WERI-Rb-1 (cell line): ENCODE data around the gene ARHGAP26.

Source experiments
- DNase-seq: peaks from one replicate; pipeline ENCODE4 v3.0.0-alpha.2; 2020
- H3K27ac ChIP-seq: fragments of 250-450 bp; sonication (Bioruptor Pico); 2 replicates; pipeline ENCODE4 v1.5.1; 2020; ENCODE audit warnings: mild to moderate bottlenecking, moderate library complexity
- H3K27me3 ChIP-seq: fragments of 250-450 bp; sonication (Bioruptor Pico); 2 replicates; pipeline ENCODE4 v1.5.1; 2021; ENCODE audit warnings: mild to moderate bottlenecking, low read depth, moderate library complexity; ENCODE audit not compliant: insufficient read depth, severe bottlenecking
- H3K36me3 ChIP-seq: fragments of 250-450 bp; sonication (Bioruptor Pico); 2 replicates; pipeline ENCODE4 v1.5.1; 2020; ENCODE audit warnings: mild to moderate bottlenecking, moderate library complexity
- H3K4me3 ChIP-seq: 2 replicates; pipeline ENCODE4 v1.5.1; 2011; ENCODE audit warnings: low read depth, mild to moderate bottlenecking, control low read depth, low read length
- H3K9me3 ChIP-seq: fragments of 250-450 bp; sonication (Bioruptor Pico); 2 replicates; pipeline ENCODE4 v1.5.1; 2021; ENCODE audit warnings: mild to moderate bottlenecking, moderate library complexity; ENCODE audit not compliant: severe bottlenecking
- TF ChIP-seq, protein P1 (sequence below): IDR thresholded peaks from 2 replicates; pipeline ENCODE4 v1.5.1; 2011; ENCODE audit warnings: low read depth, mild to moderate bottlenecking, control low read depth, inconsistent platforms, low read length

Gene ARHGAP26

DNA sequence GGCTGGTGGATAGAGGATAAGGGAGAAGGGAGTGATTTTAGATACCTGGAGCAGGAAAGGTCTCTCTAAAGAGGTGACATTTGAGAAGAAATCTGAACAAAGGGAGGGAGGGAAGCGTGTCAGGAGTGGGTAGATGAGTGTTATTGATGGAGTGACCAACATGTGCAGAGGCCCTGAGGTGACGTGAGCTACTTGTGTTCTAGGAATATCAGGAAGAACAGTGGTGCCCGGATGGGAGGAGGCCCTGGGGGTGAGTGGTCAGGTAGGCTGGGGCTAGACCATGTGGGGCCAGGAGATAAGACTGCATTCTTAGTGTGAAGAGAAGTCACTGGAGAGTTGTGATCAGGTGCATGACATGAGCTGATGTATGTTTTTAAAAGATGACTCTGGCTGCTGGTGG, 256.2 kb downstream of the ARHGAP26 start:
- Histone ChIP-seq H3K27me3 (no peaks in the 10 kb centered on the region), H3K36me3 (no peaks in the 10 kb centered on the region), H3K4me3 (no peak overlapping the region), H3K27ac (no peak overlapping the region), H3K9me3 (no peaks in the 10 kb centered on the region)
- no peak for DNase-seq
- TF ChIP-seq, protein P1, sequence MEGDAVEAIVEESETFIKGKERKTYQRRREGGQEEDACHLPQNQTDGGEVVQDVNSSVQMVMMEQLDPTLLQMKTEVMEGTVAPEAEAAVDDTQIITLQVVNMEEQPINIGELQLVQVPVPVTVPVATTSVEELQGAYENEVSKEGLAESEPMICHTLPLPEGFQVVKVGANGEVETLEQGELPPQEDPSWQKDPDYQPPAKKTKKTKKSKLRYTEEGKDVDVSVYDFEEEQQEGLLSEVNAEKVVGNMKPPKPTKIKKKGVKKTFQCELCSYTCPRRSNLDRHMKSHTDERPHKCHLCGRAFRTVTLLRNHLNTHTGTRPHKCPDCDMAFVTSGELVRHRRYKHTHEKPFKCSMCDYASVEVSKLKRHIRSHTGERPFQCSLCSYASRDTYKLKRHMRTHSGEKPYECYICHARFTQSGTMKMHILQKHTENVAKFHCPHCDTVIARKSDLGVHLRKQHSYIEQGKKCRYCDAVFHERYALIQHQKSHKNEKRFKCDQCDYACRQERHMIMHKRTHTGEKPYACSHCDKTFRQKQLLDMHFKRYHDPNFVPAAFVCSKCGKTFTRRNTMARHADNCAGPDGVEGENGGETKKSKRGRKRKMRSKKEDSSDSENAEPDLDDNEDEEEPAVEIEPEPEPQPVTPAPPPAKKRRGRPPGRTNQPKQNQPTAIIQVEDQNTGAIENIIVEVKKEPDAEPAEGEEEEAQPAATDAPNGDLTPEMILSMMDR = no peak

- H3K27ac ChIP-seq = no peak overlapping the region
- no peak for DNase-seq
- no peaks in the 10 kb centered on the region for H3K36me3 ChIP-seq
- no peaks in the 10 kb centered on the region for H3K27me3 ChIP-seq
- H3K9me3 ChIP-seq = no peaks in the 10 kb centered on the region
- TF ChIP-seq, protein P1 = no peak
- H3K4me3 ChIP-seq = no peak overlapping the region
Measured at GRCh38 chr5:143029293-143029692, 259.1 kb downstream of the ARHGAP26 start.

DNA sequence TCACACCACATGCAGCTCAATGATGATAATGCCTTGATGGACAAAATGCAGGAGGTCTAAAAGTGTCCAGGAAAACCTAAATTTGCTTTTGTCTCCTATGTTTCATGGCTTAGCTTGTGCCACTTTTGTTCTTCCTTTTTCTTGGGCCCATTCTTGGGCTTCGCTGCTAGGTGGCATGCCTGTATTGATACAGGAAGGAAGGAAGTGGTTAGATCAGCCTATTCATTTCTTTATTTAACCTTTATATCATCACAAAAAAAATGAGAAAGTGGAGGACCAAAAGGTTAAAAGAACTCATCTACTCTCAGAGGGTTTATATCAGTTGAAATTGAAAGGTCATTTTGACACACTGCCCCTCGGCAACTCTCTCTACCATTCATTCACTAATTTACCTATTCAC, 260.2 kb downstream of the ARHGAP26 start:
- TF ChIP-seq, protein P1 = no peak
- Histone ChIP-seq H3K27ac (no peak overlapping the region), H3K27me3 (no peaks in the 10 kb centered on the region), H3K36me3 (no peaks in the 10 kb centered on the region), H3K4me3 (no peak overlapping the region), H3K9me3 (no peaks in the 10 kb centered on the region)
- no peak for DNase-seq

- peak; percentile 87 for DNase-seq
- TF ChIP-seq, protein P1 = no peak
Measured at GRCh38 chr5:143031781-143032580, 261.8 kb downstream of the ARHGAP26 start.

DNA sequence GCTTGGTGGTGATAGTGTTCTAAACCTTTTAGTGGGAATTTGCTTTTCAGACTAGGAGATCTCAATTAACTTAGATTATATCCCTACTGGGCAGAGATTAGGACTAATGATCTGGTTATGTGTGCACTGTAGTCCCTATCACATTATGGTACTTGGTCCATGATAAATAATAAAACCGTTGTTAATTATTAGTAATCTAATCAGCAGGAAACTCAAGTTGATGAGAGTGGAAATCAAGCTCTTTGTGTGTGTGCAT, 262.3 kb downstream of the ARHGAP26 start:
- DNase-seq = no peak
- H3K27ac ChIP-seq = no peak overlapping the region
- no peak overlapping the region for H3K4me3 ChIP-seq
- no peaks in the 10 kb centered on the region for H3K9me3 ChIP-seq
- H3K27me3 ChIP-seq = no peaks in the 10 kb centered on the region
- no peaks in the 10 kb centered on the region for H3K36me3 ChIP-seq
- TF ChIP-seq, protein P1 = no peak

More at GRCh38 chr5:143031781-143032580, 261.8 kb downstream of the ARHGAP26 start:
- H3K9me3 ChIP-seq = no peaks in the 10 kb centered on the region
- H3K27ac ChIP-seq = no peak overlapping the region
- H3K36me3 ChIP-seq = no peaks in the 10 kb centered on the region
- H3K27me3 ChIP-seq = no peaks in the 10 kb centered on the region
- no peak overlapping the region for H3K4me3 ChIP-seq
